Endometrial microvascular endothelial cells (primary cell): ENCODE data around the gene SIL1. TPM values are rescaled to one million over a fixed set of nuclear protein-coding genes. Genes with fewer than 3 reads are reported as not detected.
"Not testable (repeated sequence)": the region's sequence is repeated elsewhere in the genome, so short reads cannot be mapped to it uniquely, and the experiment has no call there.

Source experiments
- in situ Hi-C: cut with HindIII; loops from 2 replicates; pipeline ENCODE4 v1.10.0; 2017; ENCODE audit warnings: low sequenced_read_pairs, low pct_unique_long_range_greater_than_20kb; ENCODE audit errors: inconsistent ontology term
- total RNA-seq: library from RNA; depleted of rRNA; stranded (reverse); fragments of >200 nt; gene quantifications from one replicate; pipeline ENCODE4 v1.2.3, GENCODE V29; 2015; ENCODE audit errors: inconsistent ontology term

SIL1 gene
- total RNA-seq, 1 donor from 2014 or later = 42.6 TPM

DNA sequence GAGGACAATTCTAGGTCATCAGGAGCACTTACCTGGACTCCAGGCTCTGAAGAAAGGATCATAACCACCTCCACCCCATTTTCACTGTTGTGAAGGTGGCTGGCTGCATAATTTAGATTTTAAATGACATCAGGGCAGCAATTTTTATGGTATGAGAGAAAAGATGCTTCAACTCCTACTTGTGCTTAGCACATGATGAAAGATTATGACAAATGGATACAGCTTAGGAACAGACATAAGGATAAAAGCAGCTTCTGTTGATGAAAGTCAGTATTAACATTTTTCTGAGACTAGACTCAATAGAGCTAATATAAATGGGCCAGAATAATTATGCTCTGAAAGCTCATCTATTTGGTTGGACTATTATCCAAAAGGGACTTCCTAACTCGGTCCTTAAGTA, 72.2 kb downstream of the SIL1 start:
- in situ Hi-C loops = no loop called here

DNA sequence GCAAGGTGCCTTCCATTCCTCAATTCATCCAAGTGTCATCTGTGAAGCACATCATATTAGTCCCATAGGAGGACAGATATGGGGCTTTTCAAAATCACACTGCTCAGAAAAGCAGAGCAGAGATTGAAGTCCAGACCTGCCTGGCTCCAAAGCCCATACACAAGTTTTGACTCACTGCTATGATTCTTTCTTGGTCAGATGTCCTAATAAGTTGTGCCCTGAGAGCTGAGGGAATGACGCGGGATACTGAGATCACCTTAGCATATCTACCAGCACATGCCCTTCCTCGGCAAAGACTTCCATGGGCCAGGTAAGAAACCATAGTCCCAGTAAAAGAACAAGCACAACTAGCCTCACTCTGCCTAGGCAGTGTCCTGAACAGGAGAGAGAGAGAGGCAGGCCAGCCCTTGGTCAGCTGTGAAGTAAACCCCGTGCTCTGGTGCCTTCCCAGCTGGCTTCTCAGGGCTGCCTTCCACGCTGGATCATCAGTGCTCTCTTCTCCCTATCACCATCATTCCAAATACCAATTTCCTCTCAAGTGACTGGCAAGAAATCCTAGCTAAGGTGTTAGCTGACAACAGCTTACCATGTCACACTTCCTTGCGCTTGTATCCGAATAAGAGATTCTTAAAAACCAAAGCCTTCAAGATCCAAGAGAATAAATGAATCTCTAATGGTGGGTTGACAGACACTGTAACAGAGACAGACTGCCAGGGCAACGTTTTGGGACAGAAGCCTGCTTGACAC, 73.2 kb downstream of the SIL1 start:
- in situ Hi-C loops = no loop called here

DNA sequence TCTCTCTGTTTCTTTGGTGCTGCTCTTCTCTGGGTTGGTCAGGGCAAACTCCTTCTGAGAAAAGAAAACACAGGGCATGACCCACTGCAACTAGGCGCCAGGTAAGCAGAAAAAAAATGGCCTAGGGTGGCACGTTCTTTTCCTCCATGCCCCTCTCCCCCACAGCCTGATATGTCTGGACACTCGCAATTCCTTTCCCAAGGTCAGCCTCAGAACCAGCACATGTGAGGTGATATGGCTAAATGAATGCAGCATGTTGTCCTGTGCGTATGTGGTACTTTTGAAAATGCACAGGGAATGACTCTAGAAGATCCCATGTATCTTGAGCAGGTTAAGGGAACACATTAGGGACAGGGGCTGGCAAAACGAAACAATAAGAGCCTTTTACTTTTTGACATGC, 77.0 kb downstream of the SIL1 start:
- in situ Hi-C loops = no loop called here

DNA sequence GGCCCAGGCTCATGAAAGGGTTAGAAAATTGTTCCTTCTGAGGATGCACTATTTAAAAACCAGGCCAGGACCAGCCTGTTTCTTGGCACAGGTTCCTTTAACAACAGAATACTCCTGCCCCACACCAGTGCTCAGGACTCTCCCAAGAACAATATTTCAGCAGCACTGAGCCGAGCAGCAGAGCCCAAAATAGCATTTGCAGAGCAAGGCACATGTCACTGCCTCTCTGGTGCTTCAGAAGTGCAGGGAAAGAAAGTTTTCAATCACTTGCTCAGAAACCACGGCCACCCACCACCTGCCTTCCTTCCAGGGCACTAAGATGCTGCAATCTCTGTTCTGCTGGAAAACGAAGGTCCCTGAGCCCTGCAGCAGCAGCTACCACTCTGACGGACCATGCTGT, 77.6 kb downstream of the SIL1 start:
- in situ Hi-C loops = no loop called here

DNA sequence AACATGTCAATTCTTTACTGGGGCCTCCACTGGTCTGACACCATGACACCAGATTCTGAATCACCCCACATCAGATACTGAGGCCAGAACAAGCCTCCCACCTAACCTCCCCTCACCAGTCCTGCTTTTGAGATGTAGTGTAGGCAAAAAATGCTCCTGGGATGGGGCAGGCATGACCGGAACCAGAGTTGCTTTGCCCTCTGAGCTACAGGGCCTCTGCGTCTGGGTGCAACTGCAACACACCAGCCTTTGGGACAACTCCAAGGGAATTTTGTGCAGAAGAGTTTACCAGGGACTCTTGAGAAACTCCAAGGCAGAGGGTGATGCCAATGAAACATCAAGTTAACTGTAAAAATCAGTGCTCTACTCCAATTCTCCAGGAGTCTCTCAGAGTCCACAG, 79.4 kb downstream of the SIL1 start:
- in situ Hi-C loops = no loop called here

DNA sequence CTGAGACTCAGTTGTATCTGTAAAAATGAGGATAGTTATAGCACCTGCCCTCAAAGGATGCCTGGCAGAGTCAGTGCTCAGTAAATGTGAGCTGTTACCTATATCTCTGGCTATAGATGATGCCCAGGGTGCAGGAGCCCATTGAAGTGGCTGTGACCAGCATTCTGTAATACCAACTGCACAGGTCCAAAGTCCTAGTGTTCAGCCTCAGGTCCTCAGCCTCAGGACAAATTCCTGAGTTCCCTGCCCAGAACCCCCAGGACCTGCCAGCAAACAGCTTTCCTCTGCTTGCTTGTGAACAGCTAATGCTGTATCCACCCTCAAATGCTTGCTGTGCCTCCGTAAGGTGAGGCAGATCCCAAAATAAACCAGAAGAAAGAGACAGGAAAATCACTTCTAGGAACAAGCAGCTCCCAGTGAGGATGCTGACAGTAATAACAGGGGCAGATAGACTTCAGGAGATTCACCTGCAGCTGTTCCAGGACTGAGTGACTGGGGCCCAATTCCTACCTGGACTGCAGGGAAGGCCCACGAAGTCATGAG, 80.8 kb downstream of the SIL1 start:
- in situ Hi-C loops = no loop called here

DNA sequence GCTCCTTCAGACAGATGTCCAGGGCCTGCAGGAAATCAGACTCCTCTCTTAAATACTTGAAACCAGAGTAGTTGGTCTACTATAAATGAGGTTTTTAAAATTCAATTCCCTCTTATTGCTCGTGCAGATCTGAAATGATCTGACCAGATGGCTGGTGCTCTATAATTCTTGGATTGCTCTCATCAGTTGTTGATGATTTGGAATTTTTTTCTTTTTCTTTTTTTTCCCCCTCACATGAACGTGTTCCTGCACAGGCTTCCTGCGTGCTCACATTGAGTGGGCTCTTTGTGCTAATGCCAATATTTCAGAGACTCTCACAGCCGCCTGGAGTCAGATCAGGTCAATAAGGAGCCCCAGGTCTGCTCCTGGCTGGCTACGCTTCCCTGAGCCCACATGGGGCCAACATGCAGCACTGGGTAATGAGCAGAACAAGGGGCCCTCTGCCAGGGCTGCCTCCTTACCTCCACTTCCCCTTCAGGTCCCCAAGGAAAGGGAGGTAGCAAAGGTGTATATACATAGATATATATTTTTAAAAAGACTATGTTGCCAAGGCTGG, 82.0 kb downstream of the SIL1 start:
- in situ Hi-C loops = no loop called here

DNA sequence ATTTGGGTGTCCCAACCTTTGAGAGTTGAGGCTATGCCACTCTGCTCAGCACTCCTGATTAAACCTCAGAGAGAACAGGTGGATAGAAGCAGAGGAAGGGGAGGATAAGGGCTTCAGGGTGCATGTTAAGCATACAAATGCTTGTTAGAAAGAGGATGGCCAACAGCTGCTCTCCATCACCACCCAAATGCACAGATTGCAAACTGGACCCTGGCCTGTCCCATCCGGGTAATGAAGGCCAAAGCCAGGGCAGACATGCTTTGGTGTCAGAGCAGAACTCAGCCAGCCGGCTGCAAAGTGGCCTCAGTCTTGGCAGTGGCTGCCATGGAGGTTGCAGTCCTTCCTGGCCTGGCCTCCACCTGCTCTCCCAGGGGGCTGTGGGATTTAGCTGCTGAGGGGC, 84.3 kb downstream of the SIL1 start:
- in situ Hi-C loops = no loop called here

DNA sequence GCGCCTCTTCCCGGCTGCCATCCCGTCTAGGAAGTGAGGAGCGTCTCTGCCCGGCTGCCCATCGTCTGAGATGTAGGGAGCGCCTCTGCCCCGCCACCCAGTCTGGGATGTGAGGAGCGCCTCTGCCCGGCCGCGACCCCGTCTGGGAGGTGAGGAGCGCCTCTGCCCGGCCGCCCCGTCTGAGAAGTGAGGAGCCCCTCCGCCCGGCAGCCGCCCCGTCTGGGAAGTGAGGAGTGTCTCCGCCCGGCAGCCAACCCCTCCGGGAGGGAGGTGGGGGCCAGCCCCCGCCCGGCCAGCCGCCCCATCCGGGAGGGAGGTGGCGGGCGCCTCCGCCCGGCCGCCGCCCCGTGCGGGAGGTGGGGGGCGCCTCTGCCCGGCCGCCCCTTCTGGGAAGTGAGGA, 85.8 kb downstream of the SIL1 start:
- in situ Hi-C loops = not testable (repeated sequence)

DNA sequence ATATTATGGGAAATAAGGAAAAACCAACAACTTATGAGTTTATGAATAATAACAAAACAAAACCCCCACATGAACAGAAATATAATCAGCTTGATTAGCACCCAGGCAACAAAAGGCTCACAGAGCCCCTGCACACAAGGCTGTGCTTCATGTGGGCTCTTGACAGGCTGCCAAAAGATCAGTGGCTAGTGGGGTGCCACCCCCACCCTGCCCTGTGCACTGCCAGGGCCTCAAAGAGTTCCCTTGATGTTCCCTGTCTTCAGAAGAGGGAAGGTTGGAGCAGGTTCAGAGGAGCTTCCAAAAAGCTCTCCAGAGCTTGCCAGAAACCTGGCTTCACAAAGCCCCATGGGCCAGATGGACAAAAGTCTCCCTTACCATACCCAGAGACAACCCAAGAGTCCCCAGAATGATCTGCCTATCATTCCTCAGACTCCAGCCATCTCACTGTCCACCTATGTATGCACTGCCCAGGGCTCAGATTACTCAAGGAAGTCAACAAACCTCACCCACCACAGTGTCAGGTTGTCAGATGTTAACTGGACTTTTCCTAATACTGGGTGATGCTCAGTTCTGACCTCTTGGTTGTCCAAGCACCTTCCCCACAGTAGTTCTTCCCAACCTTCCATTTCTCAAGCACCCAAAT, 87.5 kb downstream of the SIL1 start:
- in situ Hi-C loops = no loop called here

DNA sequence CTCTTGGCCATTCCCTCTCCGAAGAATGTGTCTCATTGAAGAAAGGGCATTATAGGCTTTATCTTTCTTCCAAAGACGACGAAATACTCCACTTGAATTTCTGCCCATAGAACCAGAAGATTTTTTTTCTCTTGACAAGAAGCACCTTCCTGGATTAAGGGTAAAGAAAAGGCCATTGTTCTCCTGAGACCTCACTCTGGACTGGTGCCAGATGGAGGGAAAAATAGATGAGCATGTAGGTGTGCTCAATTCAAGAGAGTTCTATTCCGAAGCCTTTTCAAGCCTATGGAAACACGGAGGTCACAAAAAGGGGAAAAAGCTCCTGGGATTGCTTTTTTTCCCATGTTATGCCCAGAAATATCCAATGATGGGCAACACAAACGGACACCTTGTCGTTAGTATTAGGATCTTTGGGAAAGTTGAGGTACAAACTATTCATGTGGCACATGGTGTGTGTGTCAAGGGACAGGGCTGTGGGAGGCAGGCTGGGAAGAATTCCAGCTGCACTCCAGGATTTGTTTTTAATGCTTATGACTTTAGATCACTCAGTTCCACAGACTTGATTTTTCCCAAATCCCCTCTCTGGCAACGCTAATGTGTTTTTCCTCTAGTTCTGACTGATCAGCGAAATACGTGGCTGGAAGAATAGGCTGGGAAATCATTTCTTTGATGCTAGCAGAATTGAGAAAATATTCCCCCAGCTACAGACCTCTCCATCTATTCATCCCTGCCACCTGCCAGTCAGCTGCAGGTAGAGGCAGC, 89.9 kb downstream of the SIL1 start:
- in situ Hi-C loops = no loop called here

DNA sequence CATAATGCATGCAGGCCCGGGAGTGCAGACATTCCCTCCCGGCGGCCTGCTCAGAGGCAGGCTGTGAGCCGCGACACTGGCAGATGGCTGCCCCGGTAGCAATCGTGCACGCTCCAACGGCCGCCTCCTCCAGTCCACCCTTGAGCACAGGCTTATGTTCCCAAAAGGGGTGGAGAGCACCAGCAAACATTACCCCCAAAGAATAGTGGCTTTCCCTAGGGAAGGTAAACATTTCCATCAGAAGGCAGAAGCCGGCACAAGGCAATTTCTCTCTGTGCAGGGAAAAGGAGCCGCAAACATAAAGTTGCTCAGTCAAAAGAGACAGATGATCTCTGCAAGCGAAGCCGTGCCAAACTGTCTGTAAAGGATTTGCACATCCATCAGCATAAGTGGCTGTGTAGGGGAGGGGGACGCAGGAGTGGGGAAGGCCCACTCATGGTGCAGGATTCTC, 92.5 kb downstream of the SIL1 start:
- in situ Hi-C loops = no loop called here

DNA sequence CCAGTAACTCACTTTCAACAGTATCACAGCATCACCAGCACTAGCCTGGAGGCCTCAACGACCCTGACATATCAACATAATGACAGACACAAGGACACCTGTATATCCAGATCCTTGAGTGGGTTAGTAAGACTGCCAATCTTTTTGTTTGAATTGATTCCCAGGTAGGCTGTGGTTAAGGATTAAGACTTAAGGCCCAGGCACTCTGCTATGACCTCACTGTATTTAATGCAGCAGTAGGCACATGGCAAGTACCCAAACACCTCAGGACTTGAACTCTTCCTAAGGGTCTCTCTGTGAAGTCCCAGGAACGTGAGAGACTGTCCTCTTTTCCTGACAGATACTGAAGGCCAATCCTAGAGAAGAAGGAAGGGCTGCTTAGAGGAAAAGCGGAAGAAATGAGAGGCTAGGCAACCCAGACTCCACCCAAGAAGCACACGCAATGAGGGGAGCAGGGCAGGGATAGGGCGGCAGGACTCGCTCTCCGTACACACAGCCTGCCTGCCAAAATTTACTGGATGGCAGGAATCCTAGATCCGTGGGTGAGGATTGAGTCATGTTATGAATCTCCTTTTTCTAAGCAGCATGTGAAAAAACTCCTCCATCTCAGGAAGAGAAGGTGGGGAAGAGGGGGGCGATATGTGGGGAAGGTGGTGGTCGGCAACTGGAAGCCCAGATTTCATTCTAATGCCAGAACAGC, 93.4 kb downstream of the SIL1 start:
- in situ Hi-C loops = no loop called here

DNA sequence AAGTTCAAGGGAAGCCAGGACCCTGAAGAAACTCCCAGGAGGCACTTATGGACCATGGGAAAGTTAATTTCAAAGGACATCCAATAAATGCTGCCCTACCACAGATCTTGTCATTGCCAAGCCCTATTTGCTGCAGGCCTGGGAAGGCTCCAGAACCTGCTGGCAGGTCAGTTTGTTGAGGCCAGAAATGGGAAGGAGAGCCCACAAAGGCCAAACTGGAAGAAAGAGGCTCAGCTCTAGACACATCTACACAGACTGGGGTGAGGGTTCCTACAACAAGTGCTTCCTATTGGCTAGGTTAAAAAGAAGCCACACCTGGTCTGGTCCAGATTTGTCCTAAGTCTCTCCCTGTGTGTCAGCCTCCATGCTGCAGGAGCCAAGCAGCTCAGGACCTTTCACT, 94.4 kb downstream of the SIL1 start:
- in situ Hi-C loops = no loop called here

DNA sequence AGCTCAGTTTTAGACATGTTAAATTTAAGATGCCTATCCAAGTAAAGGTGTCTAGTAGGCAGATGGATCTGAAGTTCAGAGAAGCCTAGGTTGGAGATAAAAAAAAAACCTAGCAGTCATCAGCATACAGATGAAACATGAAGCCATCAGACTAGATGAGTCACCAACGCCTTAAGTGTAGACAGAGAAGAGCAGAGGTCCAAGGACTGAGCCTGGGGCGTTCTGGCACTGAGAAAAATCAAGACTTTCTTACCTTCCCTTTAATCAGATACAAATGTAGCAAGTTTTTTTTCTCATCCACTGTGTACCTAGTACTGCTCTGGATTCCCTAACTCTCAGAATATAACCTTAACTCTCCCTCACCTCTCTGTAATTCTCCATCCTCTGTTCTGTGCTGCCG, 97.3 kb downstream of the SIL1 start:
- in situ Hi-C loops = no loop called here

DNA sequence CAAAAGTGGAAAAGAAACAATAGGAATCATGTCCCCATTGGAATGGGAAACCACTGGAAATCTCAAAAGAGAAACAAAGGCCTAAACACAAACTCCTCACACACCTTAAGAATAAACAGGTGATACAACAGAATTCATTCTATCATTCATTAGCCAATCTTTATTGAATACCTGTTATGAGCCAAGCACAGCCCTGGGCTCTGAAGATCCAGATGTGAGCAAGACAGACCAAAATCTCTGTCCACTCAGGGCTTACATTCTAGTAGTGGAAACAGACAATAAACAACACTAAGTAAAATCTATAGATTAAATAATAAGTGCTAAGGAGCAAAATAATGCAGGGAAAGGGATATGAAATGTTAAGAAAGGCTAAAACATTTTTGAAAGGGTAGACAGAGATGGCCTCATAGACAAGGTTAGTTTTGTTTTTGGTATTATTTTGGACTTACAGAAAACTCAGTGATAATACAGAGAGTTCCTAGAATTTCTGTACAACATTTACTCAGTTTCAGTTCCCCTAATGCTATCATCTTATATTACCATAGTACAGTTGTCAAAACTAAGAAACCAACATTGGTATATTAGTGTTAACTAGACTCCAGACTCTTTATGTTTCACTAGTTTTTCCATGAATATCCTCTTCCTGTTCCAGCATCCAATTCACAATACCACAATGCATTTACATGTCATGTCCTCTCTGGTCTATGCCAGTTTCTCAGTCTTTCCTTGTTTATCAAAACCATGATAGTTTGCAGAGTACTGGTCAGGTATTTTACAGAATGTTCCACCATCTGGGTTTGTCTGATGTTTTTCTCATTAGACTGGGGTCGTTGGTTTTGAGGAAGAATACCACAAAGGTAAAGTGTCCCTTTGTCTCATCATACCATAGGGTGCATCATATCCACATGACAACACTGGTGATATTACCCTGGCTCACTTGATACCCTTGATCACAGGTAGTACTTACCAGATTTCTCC, 103.7 kb downstream of the SIL1 start:
- in situ Hi-C loops = no loop called here

DNA sequence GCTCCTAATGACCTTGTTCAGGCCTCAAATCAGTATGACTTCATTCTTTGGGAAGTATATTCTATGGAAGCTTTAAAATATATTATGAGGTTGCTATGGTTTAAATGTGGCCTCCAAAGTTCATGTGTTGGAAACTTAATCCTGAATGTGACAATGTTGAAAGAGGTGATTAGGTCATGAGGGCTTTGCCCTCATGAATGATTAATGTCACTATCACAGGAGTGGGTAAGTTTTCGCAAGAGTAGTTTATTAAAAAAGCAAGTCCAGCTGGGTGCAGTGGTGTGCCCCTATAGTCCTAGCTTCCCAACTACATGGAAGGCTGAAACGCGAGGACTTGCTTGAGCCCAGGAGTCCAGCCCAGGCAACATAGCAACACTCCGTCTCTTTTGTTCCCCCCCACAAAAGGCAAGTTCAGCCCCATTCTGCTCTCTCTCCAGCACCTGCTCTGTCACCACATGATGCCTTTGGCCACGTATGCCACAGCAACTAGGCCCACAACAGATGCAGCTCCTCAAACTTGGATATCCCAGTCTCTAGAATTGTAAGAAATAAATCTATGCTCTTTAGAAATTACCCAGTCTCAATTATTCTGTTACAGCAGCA, 105.3 kb downstream of the SIL1 start:
- in situ Hi-C loops = no loop called here
